Astrocyte (in vitro differentiated cells and primary cell): ENCODE results near the gene PEAK3.

ENCODE experiments used
- EZH2 ChIP-seq: IDR thresholded peaks from 2 replicates; pipeline ENCODE4 v1.6.1; 2012; ENCODE audit warnings: mild to moderate bottlenecking, low read length, inconsistent platforms; ENCODE audit not compliant: insufficient read depth
- TF ChIP-seq, protein P1 (sequence below): IDR thresholded peaks from 2 replicates; pipeline ENCODE4 v1.5.1; 2011; ENCODE audit warnings: low read depth, mild to moderate bottlenecking, inconsistent platforms, low read length, moderate library complexity; ENCODE audit not compliant: insufficient read depth

DNA sequence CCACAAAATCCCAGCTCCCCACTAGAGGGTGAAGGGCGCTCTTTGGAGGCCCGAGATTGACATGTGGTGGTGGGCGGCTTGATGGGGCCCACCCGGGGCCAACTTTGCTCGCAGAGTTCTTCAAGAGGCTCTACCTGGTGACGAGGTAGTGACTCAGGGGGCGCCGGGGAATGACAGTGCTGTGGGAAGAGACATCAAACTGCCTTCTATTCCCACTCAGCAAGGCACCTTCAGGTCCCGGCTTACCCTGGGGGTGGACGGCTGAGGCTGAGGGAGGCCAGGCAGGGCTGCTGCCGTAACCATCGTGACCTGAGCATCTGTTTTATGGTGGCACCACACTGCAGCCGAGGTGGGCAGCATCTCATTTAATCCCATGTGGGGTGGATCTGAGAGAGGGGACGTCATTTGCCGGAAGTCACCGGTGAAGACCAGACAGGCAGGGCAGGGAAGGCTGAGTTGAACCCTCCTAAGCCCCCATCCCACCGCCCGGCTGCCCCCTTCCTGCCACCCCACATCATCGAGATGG lies 24.4 kb upstream of the PEAK3 start:
- TF ChIP-seq EZH2, result no peak
- TF ChIP-seq, protein P1, sequence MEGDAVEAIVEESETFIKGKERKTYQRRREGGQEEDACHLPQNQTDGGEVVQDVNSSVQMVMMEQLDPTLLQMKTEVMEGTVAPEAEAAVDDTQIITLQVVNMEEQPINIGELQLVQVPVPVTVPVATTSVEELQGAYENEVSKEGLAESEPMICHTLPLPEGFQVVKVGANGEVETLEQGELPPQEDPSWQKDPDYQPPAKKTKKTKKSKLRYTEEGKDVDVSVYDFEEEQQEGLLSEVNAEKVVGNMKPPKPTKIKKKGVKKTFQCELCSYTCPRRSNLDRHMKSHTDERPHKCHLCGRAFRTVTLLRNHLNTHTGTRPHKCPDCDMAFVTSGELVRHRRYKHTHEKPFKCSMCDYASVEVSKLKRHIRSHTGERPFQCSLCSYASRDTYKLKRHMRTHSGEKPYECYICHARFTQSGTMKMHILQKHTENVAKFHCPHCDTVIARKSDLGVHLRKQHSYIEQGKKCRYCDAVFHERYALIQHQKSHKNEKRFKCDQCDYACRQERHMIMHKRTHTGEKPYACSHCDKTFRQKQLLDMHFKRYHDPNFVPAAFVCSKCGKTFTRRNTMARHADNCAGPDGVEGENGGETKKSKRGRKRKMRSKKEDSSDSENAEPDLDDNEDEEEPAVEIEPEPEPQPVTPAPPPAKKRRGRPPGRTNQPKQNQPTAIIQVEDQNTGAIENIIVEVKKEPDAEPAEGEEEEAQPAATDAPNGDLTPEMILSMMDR, result no peak
